Glutamatergic neuron (in vitro differentiated cells): ENCODE data around the gene FSIP1. TPM values are rescaled to one million over a fixed set of nuclear protein-coding genes. Genes with fewer than 3 reads are reported as not detected.

Experiments used
- DNase-seq: peaks from one replicate; pipeline ENCODE4 v3.0.0; 2022
- H3K27ac Mint-ChIP-seq: one replicate; pipeline ENCODE4 v1.8.0; 2020; ENCODE audit warnings: mild to moderate bottlenecking, mixed read lengths, inconsistent platforms; ENCODE audit not compliant: unreplicated experiment
- H3K27me3 Mint-ChIP-seq: one replicate; pipeline ENCODE4 v1.8.0; 2020; ENCODE audit warnings: mild to moderate bottlenecking, moderate library complexity, mixed read lengths, inconsistent platforms; ENCODE audit not compliant: unreplicated experiment
- H3K36me3 Mint-ChIP-seq: one replicate; pipeline ENCODE4 v1.8.0; 2020; ENCODE audit warnings: mild to moderate bottlenecking, mixed read lengths, inconsistent platforms; ENCODE audit not compliant: unreplicated experiment
- H3K4me1 Mint-ChIP-seq: one replicate; pipeline ENCODE4 v1.8.0; 2020; ENCODE audit warnings: mild to moderate bottlenecking, low read depth, mixed read lengths, inconsistent platforms; ENCODE audit not compliant: unreplicated experiment
- H3K4me3 Mint-ChIP-seq: one replicate; pipeline ENCODE4 v1.8.0; 2020; ENCODE audit warnings: mild to moderate bottlenecking, mixed read lengths, inconsistent platforms; ENCODE audit not compliant: unreplicated experiment
- H3K9me3 Mint-ChIP-seq: one replicate; pipeline ENCODE4 v1.8.0; 2020; ENCODE audit warnings: mild to moderate bottlenecking, moderate library complexity, mixed read lengths, inconsistent platforms; ENCODE audit not compliant: unreplicated experiment
- CTCF ChIP-seq: fragments of 200-600 bp; sonication (generic); IDR thresholded peaks from one replicate; pipeline ENCODE4 v1.5.0; 2021; ENCODE audit not compliant: partially characterized antibody, unreplicated experiment
- total RNA-seq: library from RNA; stranded (reverse); fragmentation: NEBNext Ultra II Directional; extraction: Animal tissue kit (Norgen Biotek cat#: 25700); gene quantifications from one replicate; pipeline ENCODE4 v1.2.1, GENCODE V29; 2021; ENCODE audit not compliant: unreplicated experiment

The FSIP1 gene
- total RNA-seq, 1 donor from 2014 or later, result 1.5 TPM

GRCh38 chr15:39720081-39720480 lies 62.6 kb downstream of the FSIP1 start:
- no peak for TF ChIP-seq CTCF
- DNase-seq, result no peak
- Mint-ChIP-seq H3K4me1 (peaks cover 15% of the 10 kb centered on the region), H3K4me3 (no peak overlapping the region), H3K27ac (no peak overlapping the region), H3K9me3 (peaks cover 4% of the 10 kb centered on the region), H3K36me3 (no peaks in the 10 kb centered on the region), H3K27me3 (peaks cover 1% of the 10 kb centered on the region)

- TF ChIP-seq CTCF, result no peak
- Mint-ChIP-seq H3K4me1 (peaks cover 15% of the 10 kb centered on the region), H3K27ac (no peak overlapping the region), H3K4me3 (no peak overlapping the region), H3K27me3 (peaks cover 1% of the 10 kb centered on the region), H3K36me3 (no peaks in the 10 kb centered on the region), H3K9me3 (peaks cover 4% of the 10 kb centered on the region)
- DNase-seq, result no peak
Measured at GRCh38 chr15:39719109-39719508, 63.5 kb downstream of the FSIP1 start.

- no peaks in the 10 kb centered on the region for H3K36me3 Mint-ChIP-seq
- H3K4me1 Mint-ChIP-seq, result peaks cover 15% of the 10 kb centered on the region
- H3K27ac Mint-ChIP-seq, result no peak overlapping the region
- peaks cover 4% of the 10 kb centered on the region for H3K9me3 Mint-ChIP-seq
- TF ChIP-seq CTCF, result no peak
- DNase-seq, result no peak
- H3K4me3 Mint-ChIP-seq, result no peak overlapping the region
- peaks cover 1% of the 10 kb centered on the region for H3K27me3 Mint-ChIP-seq
Measured at GRCh38 chr15:39717134-39717533, 65.5 kb downstream of the FSIP1 start.

DNA sequence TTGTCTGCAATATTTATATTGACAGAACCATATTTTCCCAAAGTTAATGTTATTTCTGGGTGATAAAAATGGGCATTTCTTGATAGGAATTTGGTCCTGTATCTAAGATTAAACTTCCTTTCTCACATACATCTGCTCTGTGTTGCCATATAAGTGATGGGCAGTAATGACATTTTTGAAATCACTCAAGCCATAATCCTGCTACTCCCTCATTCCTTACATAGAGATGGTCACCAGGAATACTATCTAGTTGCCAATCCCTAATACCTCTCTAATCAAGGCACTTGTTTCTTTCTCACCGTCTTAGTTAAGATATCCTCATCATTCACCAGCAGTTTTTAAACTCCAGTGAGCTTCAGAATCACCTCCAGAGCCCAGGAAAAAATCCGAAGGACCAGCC lies 68.4 kb downstream of the FSIP1 start:
- Mint-ChIP-seq H3K4me3 (no peak overlapping the region), H3K4me1 (peaks cover 4% of the 10 kb centered on the region), H3K36me3 (no peaks in the 10 kb centered on the region), H3K27ac (no peak overlapping the region), H3K27me3 (no peaks in the 10 kb centered on the region), H3K9me3 (peaks cover 4% of the 10 kb centered on the region)
- no peak for DNase-seq
- TF ChIP-seq CTCF, result no peak

DNA sequence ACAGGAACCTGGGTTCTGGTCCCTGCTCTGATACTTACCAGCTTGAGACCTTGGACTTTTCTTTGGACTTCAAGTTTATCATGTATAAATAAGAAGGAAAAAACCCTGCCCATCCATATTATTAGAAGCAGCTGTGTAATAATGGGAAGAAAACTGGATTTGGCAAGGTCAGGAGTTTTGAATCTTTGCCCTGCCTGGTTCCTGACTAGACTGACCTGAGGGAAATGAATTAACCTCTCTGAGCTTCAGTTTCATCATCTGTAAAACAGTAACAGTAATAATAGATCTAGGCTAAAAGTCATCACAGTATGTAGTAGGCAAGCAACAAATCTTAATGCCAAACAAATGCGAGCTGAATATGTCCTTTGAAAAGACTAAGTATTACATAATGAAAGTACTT lies 68.8 kb downstream of the FSIP1 start:
- TF ChIP-seq CTCF, result no peak
- DNase-seq, result no peak
- H3K27ac Mint-ChIP-seq, result no peak overlapping the region
- no peaks in the 10 kb centered on the region for H3K9me3 Mint-ChIP-seq
- no peak overlapping the region for H3K4me3 Mint-ChIP-seq
- peaks cover under 1% of the 10 kb centered on the region for H3K4me1 Mint-ChIP-seq
- H3K27me3 Mint-ChIP-seq, result no peaks in the 10 kb centered on the region
- H3K36me3 Mint-ChIP-seq, result no peaks in the 10 kb centered on the region
